ENCODE measurements around the gene SLC38A10. TPM values are rescaled to one million over a fixed set of nuclear protein-coding genes. Genes with fewer than 3 reads are reported as not detected.

The SLC38A10 gene
- polyA plus RNA-seq, 4 donors: 48.4 to 107 (median 79.2) TPM

DNA sequence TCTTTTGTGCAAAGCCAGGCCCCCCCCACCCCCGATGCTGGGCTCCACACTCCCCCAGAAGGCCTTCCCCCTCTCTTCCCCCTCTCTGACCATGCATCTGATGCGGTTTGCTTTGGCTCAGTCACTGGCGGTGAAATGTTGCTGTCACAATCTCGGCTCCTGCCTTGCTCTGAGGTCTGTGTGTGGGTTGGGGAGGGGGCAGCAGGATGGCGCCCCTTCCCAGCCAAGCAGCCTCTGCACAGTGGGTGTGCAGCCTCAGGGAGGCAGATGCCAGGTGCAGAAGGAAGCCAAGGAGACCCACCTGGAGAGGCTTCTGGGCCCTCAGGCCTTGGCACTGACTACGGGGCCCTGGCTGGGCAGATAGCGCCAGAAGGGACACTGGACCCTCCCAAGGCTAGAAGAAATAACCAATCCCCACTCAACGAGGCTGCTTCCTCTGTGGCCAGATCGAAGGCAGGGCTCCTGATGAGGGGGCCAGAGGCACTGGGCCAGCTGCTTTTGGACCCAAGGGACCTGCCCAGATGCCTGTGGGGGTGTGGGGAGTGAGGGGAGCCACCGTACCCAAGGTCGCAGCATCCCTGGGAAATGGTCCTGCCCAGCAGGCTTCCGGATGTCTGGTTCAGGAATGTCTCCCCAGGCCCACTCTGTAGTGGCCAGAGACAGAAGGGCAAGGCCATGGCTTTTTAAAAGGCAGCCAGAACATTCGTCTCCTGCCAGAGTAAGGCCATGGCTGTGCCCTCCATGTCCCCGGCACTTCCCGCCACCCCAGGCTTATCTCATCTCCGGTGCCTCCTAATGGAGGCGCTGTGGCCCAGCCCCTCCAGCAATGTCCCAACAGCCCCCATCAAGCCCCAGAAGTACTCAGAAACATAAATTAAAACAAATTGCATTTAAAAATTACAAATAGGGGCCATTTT lies 43.4 kb upstream of the SLC38A10 start:
- H3K4me1 ChIP-seq (ENCODE audit: control insufficient read depth in 3 of 3, insufficient read depth in 2 of 3, low read depth in 1 of 3, low read length in 2 of 3): peaks cover 7 to 72% (median 13%) of the 10 kb centered on the region in 3 donors
- 30 to 47% (median 43%) methylated on average over 17 of the region's 17 CpGs for WGBS, 3 donors

DNA sequence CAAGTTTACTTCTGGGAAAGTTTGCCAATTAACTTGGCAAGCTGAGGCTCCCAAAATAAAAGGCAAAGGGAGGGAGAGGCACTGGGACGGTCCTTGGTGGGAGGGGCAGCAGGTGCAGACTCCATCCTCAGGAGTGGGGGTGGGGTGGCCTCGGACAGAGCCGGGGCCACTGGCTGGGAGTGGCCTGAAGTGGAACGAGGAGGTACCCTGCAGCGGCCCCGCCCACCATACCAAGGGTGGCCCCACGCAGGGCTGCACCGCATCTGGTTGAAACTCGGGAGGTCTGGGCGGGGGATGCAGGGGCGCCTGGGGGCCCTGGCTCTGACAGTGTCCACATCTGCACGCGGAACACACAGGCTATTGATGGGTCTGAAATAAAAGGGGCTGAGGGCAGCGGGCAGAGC lies 42.4 kb upstream of the SLC38A10 start:
- Histone ChIP-seq H3K27ac (ENCODE audit: low read depth in 1 of 3, low read length in 2 of 3) (peak overlapping the region in 1 of 3 donors; percentile 84), H3K27me3 (ENCODE audit: control insufficient read depth in 3 of 3, insufficient read depth in 3 of 3, low read length in 3 of 3) (no peaks in the 10 kb centered on the region), H3K36me3 (ENCODE audit: control insufficient read depth in 3 of 3, insufficient read depth in 2 of 3, low read depth in 1 of 3, low read length in 3 of 3) (peaks cover 0 to 9% (median 0%) of the 10 kb centered on the region in 3 donors), H3K9me3 (ENCODE audit: control insufficient read depth in 2 of 2, insufficient read depth in 1 of 2, low read depth in 1 of 2, low read length in 1 of 2) (no peaks in the 10 kb centered on the region), H3K4me3 (ENCODE audit: low read depth in 1 of 3, low read length in 3 of 3) (no peak overlapping the region), H3K4me1 (ENCODE audit: control insufficient read depth in 3 of 3, insufficient read depth in 2 of 3, low read depth in 1 of 3, low read length in 2 of 3) (peaks cover 7 to 83% (median 13%) of the 10 kb centered on the region in 3 donors)
- 22 to 46% (median 38%) methylated on average over 12 to 14 of the region's 14 CpGs for WGBS, 3 donors
- peak; percentile 56 to 70 for DNase-seq
- FAIRE-seq: no peak

More for the DNA sequence above, 43.4 kb upstream of the SLC38A10 start:
- Histone ChIP-seq H3K4me3 (ENCODE audit: low read depth in 1 of 3, low read length in 3 of 3) (no peak overlapping the region), H3K36me3 (ENCODE audit: control insufficient read depth in 3 of 3, insufficient read depth in 2 of 3, low read depth in 1 of 3, low read length in 3 of 3) (peaks cover 0 to 17% (median 0%) of the 10 kb centered on the region in 3 donors), H3K27me3 (ENCODE audit: control insufficient read depth in 3 of 3, insufficient read depth in 3 of 3, low read length in 3 of 3) (no peaks in the 10 kb centered on the region), H3K9me3 (ENCODE audit: control insufficient read depth in 2 of 2, insufficient read depth in 1 of 2, low read depth in 1 of 2, low read length in 1 of 2) (no peaks in the 10 kb centered on the region), H3K27ac (ENCODE audit: low read depth in 1 of 3, low read length in 2 of 3) (peak overlapping the region in 2 of 3 donors; percentile 79 to 84)
- DNase-seq (no peak), FAIRE-seq (no peak)

DNA sequence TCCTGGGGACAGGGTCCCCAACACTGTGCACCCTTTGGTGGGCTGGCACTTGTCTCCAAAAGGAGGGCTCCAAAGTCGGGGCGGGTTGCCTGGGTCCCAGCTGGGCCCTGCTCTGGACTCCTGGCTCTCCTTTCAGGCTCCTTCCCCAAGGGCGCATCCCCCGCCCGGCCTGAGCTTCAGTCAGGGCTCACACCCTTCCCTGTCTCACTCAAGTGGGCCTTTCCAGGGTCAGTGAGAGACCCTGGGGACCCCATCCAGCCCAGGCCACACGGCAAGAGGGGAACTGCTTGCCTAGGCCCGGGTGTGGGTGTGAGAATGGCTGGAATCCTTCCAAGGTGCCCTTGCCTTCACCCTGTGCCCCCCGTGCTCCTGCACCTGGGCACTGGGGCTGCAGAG lies 41.8 kb upstream of the SLC38A10 start:
- no peaks in the 10 kb centered on the region for H3K27me3 ChIP-seq (ENCODE audit: control insufficient read depth in 3 of 3, insufficient read depth in 3 of 3, low read length in 3 of 3)
- H3K27ac ChIP-seq (ENCODE audit: low read depth in 1 of 3, low read length in 2 of 3): peak overlapping the region in 2 of 3 donors; percentile 50 to 54
- H3K4me1 ChIP-seq (ENCODE audit: control insufficient read depth in 3 of 3, insufficient read depth in 2 of 3, low read depth in 1 of 3, low read length in 2 of 3): peaks cover 7 to 85% (median 13%) of the 10 kb centered on the region in 3 donors

DNA sequence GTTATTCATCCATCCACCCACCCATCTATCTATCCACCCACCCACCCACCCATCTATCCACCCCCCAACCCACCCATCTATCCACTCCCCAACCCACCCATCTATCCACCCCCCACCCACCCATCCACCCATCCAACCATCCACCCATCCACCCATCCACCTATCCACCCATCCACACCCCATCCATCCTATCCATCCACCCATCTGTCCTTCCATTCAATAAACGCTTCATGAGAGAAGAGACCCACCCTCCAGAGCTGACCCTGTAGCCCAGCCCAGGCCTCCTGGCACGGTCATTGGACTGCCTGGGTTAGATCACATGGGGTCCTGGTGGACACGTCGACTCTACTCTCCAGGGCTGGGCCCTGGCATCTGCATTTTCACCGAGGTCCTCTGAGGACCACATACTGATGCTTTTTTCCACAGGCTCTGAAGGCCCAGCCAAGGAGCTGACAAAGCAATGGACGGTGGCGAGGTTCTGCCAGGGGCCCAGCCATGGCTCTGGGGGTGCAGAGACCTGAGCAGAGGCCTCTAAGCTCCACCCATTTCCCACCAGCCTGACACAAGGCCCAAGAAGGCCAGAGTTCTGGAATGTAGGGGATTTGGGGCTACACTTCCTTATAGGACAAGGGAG lies 41.3 kb upstream of the SLC38A10 start:
- Histone ChIP-seq H3K9me3 (ENCODE audit: control insufficient read depth in 2 of 2, insufficient read depth in 1 of 2, low read depth in 1 of 2, low read length in 1 of 2) (no peaks in the 10 kb centered on the region), H3K27ac (ENCODE audit: low read depth in 1 of 3, low read length in 2 of 3) (peak overlapping the region in 2 of 3 donors; percentile 50 to 54), H3K36me3 (ENCODE audit: control insufficient read depth in 3 of 3, insufficient read depth in 2 of 3, low read depth in 1 of 3, low read length in 3 of 3) (peaks cover 0 to 13% (median 0%) of the 10 kb centered on the region in 3 donors), H3K4me1 (ENCODE audit: control insufficient read depth in 3 of 3, insufficient read depth in 2 of 3, low read depth in 1 of 3, low read length in 2 of 3) (peaks cover 8 to 90% (median 13%) of the 10 kb centered on the region in 3 donors), H3K27me3 (ENCODE audit: control insufficient read depth in 3 of 3, insufficient read depth in 3 of 3, low read length in 3 of 3) (no peaks in the 10 kb centered on the region), H3K4me3 (ENCODE audit: low read depth in 1 of 3, low read length in 3 of 3) (no peak overlapping the region)
- 84 to 90% (median 85%) methylated on average over 7 of the region's 7 CpGs for WGBS, 3 donors
- no peak for FAIRE-seq
- peak in 1 of 2 donors; percentile 35 for DNase-seq

More for the DNA sequence above, 41.8 kb upstream of the SLC38A10 start:
- Histone ChIP-seq H3K4me3 (ENCODE audit: low read depth in 1 of 3, low read length in 3 of 3) (no peak overlapping the region), H3K36me3 (ENCODE audit: control insufficient read depth in 3 of 3, insufficient read depth in 2 of 3, low read depth in 1 of 3, low read length in 3 of 3) (peaks cover 0 to 13% (median 0%) of the 10 kb centered on the region in 3 donors), H3K9me3 (ENCODE audit: control insufficient read depth in 2 of 2, insufficient read depth in 1 of 2, low read depth in 1 of 2, low read length in 1 of 2) (no peaks in the 10 kb centered on the region)
- peak in 1 of 2 donors; percentile 26 for DNase-seq
- 31 to 46% (median 46%) methylated on average over 8 of the region's 8 CpGs for WGBS, 3 donors
- no peak for FAIRE-seq

DNA sequence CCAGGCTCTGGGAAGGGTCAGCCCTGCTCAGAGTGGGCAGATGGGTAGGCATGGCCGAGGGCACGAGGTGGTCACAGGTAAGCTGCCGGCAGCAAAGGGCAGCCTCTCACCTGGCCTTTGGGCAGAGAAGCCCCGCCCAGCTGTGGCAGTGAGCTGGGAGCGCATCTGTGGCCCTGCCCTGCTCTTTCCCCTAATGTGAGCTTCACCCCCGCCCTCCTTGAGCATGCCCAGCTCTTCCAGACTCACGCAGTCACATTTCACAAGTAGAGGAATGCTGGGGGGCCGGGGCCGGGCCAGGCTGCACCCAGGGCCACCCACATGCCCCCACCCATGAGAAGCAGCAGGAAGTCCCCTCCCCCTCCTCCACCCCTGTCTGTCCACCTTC lies 40.7 kb upstream of the SLC38A10 start:
- 11 to 68% (median 39%) methylated on average over 8 to 9 of the region's 9 CpGs for WGBS, 3 donors
- peak; percentile 74 to 75 for DNase-seq
- Histone ChIP-seq H3K4me3 (ENCODE audit: low read depth in 1 of 3, low read length in 3 of 3) (no peak overlapping the region), H3K27ac (ENCODE audit: low read depth in 1 of 3, low read length in 2 of 3) (peak overlapping the region in 1 of 3 donors; percentile 29), H3K27me3 (ENCODE audit: control insufficient read depth in 3 of 3, insufficient read depth in 3 of 3, low read length in 3 of 3) (no peaks in the 10 kb centered on the region), H3K9me3 (ENCODE audit: control insufficient read depth in 2 of 2, insufficient read depth in 1 of 2, low read depth in 1 of 2, low read length in 1 of 2) (no peaks in the 10 kb centered on the region), H3K36me3 (ENCODE audit: control insufficient read depth in 3 of 3, insufficient read depth in 2 of 3, low read depth in 1 of 3, low read length in 3 of 3) (peaks cover 0 to 12% (median 0%) of the 10 kb centered on the region in 3 donors), H3K4me1 (ENCODE audit: control insufficient read depth in 3 of 3, insufficient read depth in 2 of 3, low read depth in 1 of 3, low read length in 2 of 3) (peaks cover 10 to 96% (median 11%) of the 10 kb centered on the region in 3 donors)
- FAIRE-seq: no peak

DNA sequence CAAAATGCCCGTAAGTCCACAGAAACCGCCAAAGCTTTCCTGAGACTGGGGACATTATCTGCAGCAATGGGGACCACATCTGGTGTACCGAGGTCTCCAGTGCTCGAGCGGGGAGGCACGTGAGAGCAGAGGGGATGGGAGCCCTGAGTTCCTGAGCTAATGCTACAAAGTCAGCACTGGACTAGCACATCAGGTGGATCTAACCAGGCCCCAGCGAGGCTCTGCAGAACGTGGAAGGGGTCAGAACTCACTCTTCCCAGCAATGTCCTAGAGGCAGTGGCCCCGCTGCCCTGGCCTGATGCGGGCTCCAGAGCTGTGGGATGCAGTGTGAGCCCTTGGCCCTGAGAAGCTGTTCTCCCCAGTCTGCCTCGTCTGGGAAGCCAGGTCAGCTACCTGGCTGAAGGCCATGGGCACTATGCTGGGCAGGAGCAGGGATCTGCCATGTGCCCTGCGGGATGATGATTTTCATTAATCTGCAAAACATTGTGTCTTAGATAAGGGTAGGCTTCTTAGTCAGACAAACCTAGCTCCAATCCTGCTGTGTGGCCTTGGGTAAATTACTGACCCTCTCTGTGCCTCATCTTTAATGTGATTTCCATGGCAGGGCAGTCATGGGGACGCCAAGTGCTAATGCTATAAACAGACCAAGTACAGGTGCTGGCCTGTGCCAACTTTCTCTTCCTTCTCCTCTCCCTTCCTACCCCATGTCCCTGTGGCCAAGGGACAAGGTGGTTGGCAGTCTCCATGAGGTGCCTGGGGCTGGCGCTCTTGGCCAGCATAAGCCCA lies 40.1 kb upstream of the SLC38A10 start:
- Histone ChIP-seq H3K9me3 (ENCODE audit: control insufficient read depth in 2 of 2, insufficient read depth in 1 of 2, low read depth in 1 of 2, low read length in 1 of 2) (no peaks in the 10 kb centered on the region), H3K27me3 (ENCODE audit: control insufficient read depth in 3 of 3, insufficient read depth in 3 of 3, low read length in 3 of 3) (no peaks in the 10 kb centered on the region), H3K36me3 (ENCODE audit: control insufficient read depth in 3 of 3, insufficient read depth in 2 of 3, low read depth in 1 of 3, low read length in 3 of 3) (peaks cover 0 to 11% (median 0%) of the 10 kb centered on the region in 3 donors), H3K4me3 (ENCODE audit: low read depth in 1 of 3, low read length in 3 of 3) (no peak overlapping the region), H3K27ac (ENCODE audit: low read depth in 1 of 3, low read length in 2 of 3) (peak overlapping the region in 1 of 3 donors; percentile 14), H3K4me1 (ENCODE audit: control insufficient read depth in 3 of 3, insufficient read depth in 2 of 3, low read depth in 1 of 3, low read length in 2 of 3) (peaks cover 10 to 97% (median 11%) of the 10 kb centered on the region in 3 donors)
- FAIRE-seq (no peak), DNase-seq (no peak)
- 75 to 83% (median 82%) methylated on average over 14 of the region's 14 CpGs for WGBS, 3 donors

DNA sequence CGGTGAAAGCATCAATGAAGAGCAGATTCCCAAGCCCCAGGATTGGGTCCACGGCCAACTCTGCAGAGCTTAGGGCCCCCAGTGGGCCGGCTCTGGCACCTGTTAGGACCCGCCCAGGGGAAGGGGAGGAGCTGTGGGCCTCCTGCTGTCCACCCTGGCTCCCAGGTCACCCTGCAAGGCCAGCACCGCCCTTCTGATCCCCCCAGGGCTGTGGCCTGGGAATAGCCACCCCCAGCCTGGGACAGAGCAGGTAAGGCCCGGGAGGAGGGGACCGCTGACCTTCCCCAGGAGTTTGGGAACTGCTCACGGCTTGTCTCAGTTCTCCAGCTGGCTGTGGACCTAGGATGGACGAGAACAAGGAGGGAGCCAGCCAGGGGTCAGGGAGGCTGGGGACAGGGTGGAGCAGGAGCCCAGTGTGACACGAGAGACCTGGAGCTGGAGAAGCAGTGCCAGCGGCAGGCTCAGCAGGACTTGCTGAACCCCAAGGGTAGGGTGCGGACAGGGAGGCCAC lies 39.3 kb upstream of the SLC38A10 start:
- Histone ChIP-seq H3K27ac (ENCODE audit: low read depth in 1 of 3, low read length in 2 of 3) (no peak overlapping the region), H3K36me3 (ENCODE audit: control insufficient read depth in 3 of 3, insufficient read depth in 2 of 3, low read depth in 1 of 3, low read length in 3 of 3) (peaks cover 0 to 8% (median 0%) of the 10 kb centered on the region in 3 donors), H3K9me3 (ENCODE audit: control insufficient read depth in 2 of 2, insufficient read depth in 1 of 2, low read depth in 1 of 2, low read length in 1 of 2) (no peaks in the 10 kb centered on the region), H3K27me3 (ENCODE audit: control insufficient read depth in 3 of 3, insufficient read depth in 3 of 3, low read length in 3 of 3) (no peaks in the 10 kb centered on the region), H3K4me1 (ENCODE audit: control insufficient read depth in 3 of 3, insufficient read depth in 2 of 3, low read depth in 1 of 3, low read length in 2 of 3) (peaks cover 7 to 97% (median 8%) of the 10 kb centered on the region in 3 donors), H3K4me3 (ENCODE audit: low read depth in 1 of 3, low read length in 3 of 3) (no peak overlapping the region)
- WGBS, 3 donors: 72 to 78% (median 78%) methylated on average over 11 to 12 of the region's 12 CpGs
- FAIRE-seq (no peak), DNase-seq (peak in 1 of 2 donors; percentile 41)
